K562 (cell line): ENCODE data around the gene SIM1. TPM values are rescaled to one million over a fixed set of nuclear protein-coding genes. Genes with fewer than 3 reads are reported as not detected.

ENCODE experiments used
- ATAC-seq: fragments of 200-7000 bp; cut with Tn5 transposase; 3 replicates; pipeline ENCODE4 v1.9.1; 2020; ENCODE audit warnings: moderate library complexity
- BruUV-seq: library from RNA; stranded (reverse); fragments of 400-500 nt; replicated peaks from 2 replicates; lab custom pipeline; 2021; lab: Mats Ljungman, UMichigan
- CTCF ChIA-PET: fragments of 300-600 bp; formaldehyde crosslinking; extraction: SDS; loops from one replicate; lab custom pipeline; 2021; ENCODE audit warnings: low intra/inter-chr PET ratio; lab: Yijun Ruan, JAX
- POLR2A ChIA-PET: fragments of 300-600, 350-650 bp; sonication (Branson Sonifier 250); formaldehyde crosslinking; extraction: SDS; loops from one replicate; lab custom pipeline; 2021; ENCODE audit warnings: antibody characterized with exemption, inconsistent platforms; lab: Yijun Ruan, JAX
- DNase-seq, 4 experiments: peaks; one replicate each; pipeline versions ENCODE4 v3.0.0 to v3.0.0-alpha.2; 2011 to 2018; ENCODE audit warnings: low spot score in 3 of 4, mixed read lengths in 3 of 4; ENCODE audit errors: extremely low read depth in 1 of 4
- FAIRE-seq: peaks from 2 replicates; lab custom pipeline; 2011; peaks lifted over from hg19 to GRCh38; lab: Jason Lieb, UNC
- H2AFZ ChIP-seq: 2 replicates; pipeline ENCODE4 v1.6.0; 2011; ENCODE audit warnings: low read depth, low read length, control low read depth, inconsistent platforms
- H3K27ac ChIP-seq: fragments of 200-600 bp; 3 replicates; pipeline ENCODE4 v1.8.0; 2011; ENCODE audit warnings: low read depth, mild to moderate bottlenecking, control low read depth, inconsistent platforms, low read length, moderate library complexity, mixed read lengths; ENCODE audit errors: extremely low read depth
- H3K27me3 ChIP-seq, 2 experiments: fragments of 300-600 bp in 1 of 2; 2 replicates in 1 of 2; 3 replicates in 1 of 2; pipeline versions ENCODE4 v1.6.0 to v1.8.0; 2011; ENCODE audit warnings: inconsistent platforms in 2 of 2, low read length in 2 of 2, mild to moderate bottlenecking in 1 of 2, mixed read lengths in 1 of 2, moderate library complexity in 1 of 2; ENCODE audit not compliant: control insufficient read depth in 2 of 2, insufficient read depth in 2 of 2
- H3K36me3 ChIP-seq: fragments of 300-600 bp; 3 replicates; pipeline ENCODE4 v1.8.0; 2011; ENCODE audit warnings: mild to moderate bottlenecking, low read length, inconsistent platforms; ENCODE audit not compliant: control insufficient read depth, insufficient read depth
- H3K4me1 ChIP-seq, 2 experiments: fragments of 200-600 bp in 1 of 2; replicated peaks in 1 of 2; 2 replicates in 1 of 2; 3 replicates in 1 of 2; pipeline versions ENCODE4 v1.5.1 to v1.8.0; 2011; ENCODE audit warnings: inconsistent platforms in 2 of 2, low read length in 2 of 2, mild to moderate bottlenecking in 1 of 2, mixed read lengths in 1 of 2, moderate library complexity in 1 of 2; ENCODE audit not compliant: control insufficient read depth in 2 of 2, insufficient read depth in 2 of 2
- H3K4me2 ChIP-seq: 2 replicates; pipeline ENCODE4 v1.6.1; 2011; ENCODE audit warnings: low read length, control low read depth, inconsistent platforms, mixed read lengths; ENCODE audit not compliant: insufficient read depth
- H3K4me3 ChIP-seq: fragments of 200-600 bp; sonication (generic), shearing (Covaris generic); 2 replicates; pipeline ENCODE4 v1.5.1; 2016; ENCODE audit warnings: control low read depth, inconsistent platforms
- H3K79me2 ChIP-seq: fragments of 200-600 bp; 3 replicates; pipeline ENCODE4 v1.8.0; 2011; ENCODE audit warnings: low read length, inconsistent platforms; ENCODE audit not compliant: control insufficient read depth, insufficient read depth
- H3K9ac ChIP-seq, 2 experiments: 2 replicates each; pipeline versions ENCODE4 v1.6.0 to v1.6.1; 2011; ENCODE audit warnings: low read depth in 2 of 2, low read length in 2 of 2, control low read depth in 1 of 2, inconsistent platforms in 1 of 2, mild to moderate bottlenecking in 1 of 2, mixed read lengths in 1 of 2; ENCODE audit not compliant: insufficient read depth in 1 of 2
- H3K9me1 ChIP-seq: one replicate; pipeline ENCODE4 v1.6.0; 2011; ENCODE audit warnings: inconsistent platforms, mild to moderate bottlenecking, low read length, moderate library complexity; ENCODE audit not compliant: control insufficient read depth, insufficient read depth
- H3K9me3 ChIP-seq: replicated peaks from 2 replicates; pipeline ENCODE4 v1.5.1; 2011; ENCODE audit warnings: low read depth, low read length, inconsistent platforms; ENCODE audit not compliant: control insufficient read depth, insufficient read depth
- H4K20me1 ChIP-seq: replicated peaks from 2 replicates; pipeline ENCODE4 v1.6.1; 2011; ENCODE audit warnings: low read length, inconsistent platforms, mixed read lengths; ENCODE audit not compliant: control insufficient read depth, insufficient read depth
- CEBPB ChIP-seq: fragments of 450-650 bp; IDR thresholded peaks from 2 replicates; pipeline ENCODE4 v1.6.1; 2016; ENCODE audit warnings: missing genetic modification characterization, missing compliant biosample characterization
- CHAMP1 ChIP-seq: fragments of 450-650 bp; IDR thresholded peaks from 2 replicates; pipeline ENCODE4 v1.6.1; 2016; ENCODE audit warnings: mild to moderate bottlenecking
- FOS ChIP-seq: IDR thresholded peaks from 3 replicates; pipeline ENCODE4 v1.6.1; 2011; ENCODE audit not compliant: insufficient read length; ENCODE audit errors: extremely low read depth
- FOXA1 ChIP-seq: fragments of 450-650 bp; IDR thresholded peaks from 2 replicates; pipeline ENCODE4 v1.6.1; 2016; ENCODE audit warnings: mild to moderate bottlenecking, borderline replicate concordance
- KDM4B ChIP-seq, 2 experiments: fragments of 450-650 bp in 1 of 2; sonication (generic) in 1 of 2; IDR thresholded peaks; 2 replicates each; pipeline ENCODE4 v1.6.1; 2016 to 2017; ENCODE audit warnings: borderline replicate concordance in 2 of 2, antibody characterized with exemption in 1 of 2, low read depth in 1 of 2, mild to moderate bottlenecking in 1 of 2
- MIER1 ChIP-seq: fragments of 450-650 bp; IDR thresholded peaks from 2 replicates; pipeline ENCODE4 v1.6.1; 2016; ENCODE audit warnings: antibody characterized with exemption, mild to moderate bottlenecking, low read depth
- OTX1 ChIP-seq: fragments of 450-650 bp; formaldehyde crosslinking; IDR thresholded peaks from 2 replicates; pipeline ENCODE4 v1.4.0; 2022; ENCODE audit warnings: mild to moderate bottlenecking
- SP1 ChIP-seq: sonication (generic); formaldehyde crosslinking; IDR thresholded peaks from 2 replicates; pipeline ENCODE4 v1.8.1; 2022; ENCODE audit warnings: mild to moderate bottlenecking, missing genetic modification reagents
- SRSF7 ChIP-seq: fragments of 200-400 bp; formaldehyde crosslinking; optimal IDR thresholded peaks from 2 replicates; pipeline ENCODE3; 2017; ENCODE audit warnings: mild to moderate bottlenecking, low read depth, low read length
- ZBTB11 ChIP-seq, 3 experiments: fragments of 200-800 bp in 1 of 3; fragments of 250-450 bp in 1 of 3; fragments of 450-650 bp in 1 of 3; sonication (Bioruptor Pico) in 1 of 3; sonication (Bioruptor generic) in 1 of 3; formaldehyde crosslinking in 1 of 3; IDR thresholded peaks; 2 replicates each; pipeline versions ENCODE4 v1.6.1 to v1.8.0; 2016 to 2022; ENCODE audit warnings: mild to moderate bottlenecking in 2 of 3, missing genetic modification characterization in 2 of 3, missing compliant biosample characterization in 1 of 3, moderate library complexity in 1 of 3
- ZBTB49 ChIP-seq: sonication (generic); formaldehyde crosslinking; IDR thresholded peaks from 2 replicates; pipeline ENCODE4 v1.8.0; 2022; ENCODE audit warnings: missing genetic modification reagents, mild to moderate bottlenecking, borderline replicate concordance
- ZNF589 ChIP-seq: fragments of 200-800 bp; sonication (Bioruptor generic); IDR thresholded peaks from 2 replicates; pipeline ENCODE4 v1.6.1; 2016; ENCODE audit warnings: low read depth, missing genetic modification characterization, missing compliant biosample characterization
- WGBS: fragments of 100-300 bp; shearing (Covaris generic); methylation state at CpG from one replicate; pipeline ENCODE4 v1.1.6; 2016; ENCODE audit warnings: low coverage, mixed read lengths; ENCODE audit not compliant: insufficient coverage; ENCODE audit errors: missing lambda C conversion rate; 5-methylcytosine and 5-hydroxymethylcytosine counted together
- in situ Hi-C: fragments of 300-500 bp; cut with MboI; formaldehyde crosslinking; loops from 4 replicates; pipeline ENCODE4 v1.15.0; 2018; ENCODE audit warnings: inconsistent platforms, mixed read lengths
- intact Hi-C: fragments of 100-400 bp; cut with micrococcal nuclease; formaldehyde crosslinking; loops from 2 replicates; pipeline ENCODE4 v1.14.2; 2022
- polyA plus RNA-seq, 8 experiments: library from polyadenylated mRNA; depleted of rRNA in 4 of 8; stranded (reverse) in 5 of 8; unstranded in 3 of 8; fragments of >200 nt; fragmentation: Nextera tagmentation in 2 of 8; fragmentation: Illumina TruSeq in 1 of 8; extraction: Ambion mirVana in 2 of 8; extraction: Trizol in 1 of 8; gene quantifications; 2 replicates each; pipeline versions ENCODE4 v1.2.1 to v1.2.3, GENCODE V29; 2011 to 2014; ENCODE audit warnings: inconsistent platforms in 1 of 8, missing spikeins in 1 of 8
- total RNA-seq, 7 experiments: library from RNA; depleted of rRNA in 6 of 7; stranded (reverse); fragments of >200 nt in 6 of 7; fragmentation: Illumina TruSeq in 2 of 7; extraction: Trizol in 2 of 7; gene quantifications; 2 replicates each; pipeline versions ENCODE4 v1.2.1 to v1.2.3, GENCODE V29; 2011 to 2021; ENCODE audit warnings: low replicate concordance in 1 of 7

The SIM1 gene
- total and polyA plus RNA-seq, 9 of the 15 experiments (the other 6 are each of a cell fraction or from before 2014, with no cell fraction given) = not detected

GRCh38 chr6:100426744-100427338 is 37.9 kb downstream of the SIM1 start (continued):
- TF ChIP-seq SP1 (CRISPR knock-in tag) (no peak), SRSF7 (no peak), ZBTB11 (CRISPR knock-in tag; IDR thresholded peaks at IDR 0.05) (no peak), FOS (no peak)

GRCh38 chr6:100426241-100426640 is 38.5 kb downstream of the SIM1 start:
- no peaks in the 10 kb centered on the region for H3K9me1 ChIP-seq
- H3K4me2 ChIP-seq = no peak overlapping the region
- CTCF ChIA-PET = no interaction called here
- no peak overlapping the region for H2AFZ ChIP-seq
- in situ Hi-C loops (no loop called here), intact Hi-C loops (no loop called here)
- H3K9ac ChIP-seq = no peak overlapping the region
- DNase-seq (no peak), ATAC-seq (no peak), FAIRE-seq (no peak)
- no peaks in the 10 kb centered on the region for H3K79me2 ChIP-seq
- H3K4me1 ChIP-seq = no peaks in the 10 kb centered on the region
- no peak overlapping the region for H3K4me3 ChIP-seq
- H4K20me1 ChIP-seq = no peaks in the 10 kb centered on the region
- H3K27ac ChIP-seq = no peak overlapping the region
- POLR2A ChIA-PET = no interaction called here
- no peaks in the 10 kb centered on the region for H3K36me3 ChIP-seq
- H3K9me3 ChIP-seq = no peaks in the 10 kb centered on the region
- H3K27me3 ChIP-seq = peaks cover 0 to 5% of the 10 kb centered on the region in 2 experiments; a peak in 1 of 5 replicates
- WGBS = 2% methylated on average over 3 of the region's 3 CpGs
- no TSS peak for BruUV-seq
- no peak for TF ChIP-seq MIER1
- TF ChIP-seq CEBPB (tag) = no peak
- TF ChIP-seq ZBTB49 = no peak
- no peak for TF ChIP-seq OTX1 (CRISPR knock-in tag)
- TF ChIP-seq ZNF589 = no peak
- TF ChIP-seq KDM4B (IDR thresholded peaks at IDR 0.05; ENCODE audit: borderline replicate concordance in 2 of 2, low read depth in 1 of 2) = no peak
- TF ChIP-seq FOXA1 = no peak
- no peak for TF ChIP-seq CHAMP1
